Activated CD8-positive, alpha-beta memory T cell treated with anti-CD3 and anti-CD28 coated beads, Interleukin-2, amount 10 ng/mL, durations not matched to agents 7 days and 5 days (primary cell): Measurements from ENCODE around the gene ERBB4. TPM values are rescaled to one million over a fixed set of nuclear protein-coding genes. Genes with fewer than 3 reads are reported as not detected.

Experiments used
- microRNA-seq: library from miRNA; unstranded; fragments of <30 nt; microRNA quantifications from one replicate; pipeline ENCODE4 v1.2.0, GENCODE V29; 2022
- total RNA-seq, 2 experiments: library from RNA; stranded (reverse); gene quantifications; one replicate each; pipeline ENCODE4 v1.2.3, GENCODE V29; 2021

Gene ERBB4
- total RNA-seq, 2 experiments from 2014 or later, result not detected

Small RNA genes lying within 50 kb of the gene (microRNA-seq; reads per million reads assigned to microRNA genes)
- not detected for gene MIR548F2
